Dermis microvascular lymphatic vessel endothelial cell (primary cell): ENCODE data around the gene OR2F2. TPM values are rescaled to one million over a fixed set of nuclear protein-coding genes. Genes with fewer than 3 reads are reported as not detected.

Source experiments
- DNase-seq, 2 donors: peaks; one replicate each; pipeline versions ENCODE4 v3.0.0 to v3.0.0-alpha.2; 2010; ENCODE audit warnings: low read depth in 2 of 2
- total RNA-seq: library from RNA; depleted of rRNA; stranded (reverse); fragments of >200 nt; gene quantifications from 2 replicates; pipeline ENCODE4 v1.2.1, GENCODE V29; 2014

Gene OR2F2
- total RNA-seq, 1 donor from 2014 or later: not detected

DNA sequence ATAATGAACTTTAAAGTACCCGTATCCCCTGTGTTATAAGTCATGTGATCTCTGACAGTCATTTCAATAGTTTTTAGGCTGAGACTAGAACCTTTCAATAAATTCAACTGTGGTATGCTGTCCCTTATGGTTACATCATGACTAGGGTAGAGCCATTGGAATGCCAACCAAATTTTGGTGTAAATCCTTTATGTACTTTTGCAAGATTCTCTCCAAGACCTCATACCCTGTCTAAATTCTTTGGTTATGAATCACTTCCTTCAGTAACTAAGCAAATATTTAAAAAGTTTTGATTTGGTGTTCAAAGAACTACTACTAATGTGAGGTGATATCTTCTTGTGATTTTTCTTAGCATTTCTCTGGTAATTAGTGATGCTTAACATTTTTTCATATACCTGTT is 44.3 kb downstream of the OR2F2 start:
- DNase-seq: peak in 1 of 2 donors; percentile 7

DNA sequence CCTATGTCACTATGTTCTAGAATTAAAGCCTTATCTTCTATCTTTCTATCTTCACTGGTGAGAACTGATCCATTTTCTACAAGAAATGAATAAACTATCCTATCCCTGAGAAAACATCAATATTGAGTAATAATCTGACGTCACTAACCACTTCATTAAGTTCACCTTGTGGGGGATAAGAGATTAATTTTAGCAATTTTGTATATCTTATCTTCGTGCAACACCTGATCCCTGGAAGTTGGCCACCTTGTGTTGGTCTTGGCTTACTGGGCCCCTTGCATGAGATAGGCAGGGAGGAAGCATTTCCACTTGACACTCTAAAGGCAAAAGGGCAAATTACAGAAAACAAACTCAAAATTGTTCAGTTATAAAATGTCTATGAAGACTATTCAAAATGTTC is 45.0 kb downstream of the OR2F2 start:
- no peak for DNase-seq

DNA sequence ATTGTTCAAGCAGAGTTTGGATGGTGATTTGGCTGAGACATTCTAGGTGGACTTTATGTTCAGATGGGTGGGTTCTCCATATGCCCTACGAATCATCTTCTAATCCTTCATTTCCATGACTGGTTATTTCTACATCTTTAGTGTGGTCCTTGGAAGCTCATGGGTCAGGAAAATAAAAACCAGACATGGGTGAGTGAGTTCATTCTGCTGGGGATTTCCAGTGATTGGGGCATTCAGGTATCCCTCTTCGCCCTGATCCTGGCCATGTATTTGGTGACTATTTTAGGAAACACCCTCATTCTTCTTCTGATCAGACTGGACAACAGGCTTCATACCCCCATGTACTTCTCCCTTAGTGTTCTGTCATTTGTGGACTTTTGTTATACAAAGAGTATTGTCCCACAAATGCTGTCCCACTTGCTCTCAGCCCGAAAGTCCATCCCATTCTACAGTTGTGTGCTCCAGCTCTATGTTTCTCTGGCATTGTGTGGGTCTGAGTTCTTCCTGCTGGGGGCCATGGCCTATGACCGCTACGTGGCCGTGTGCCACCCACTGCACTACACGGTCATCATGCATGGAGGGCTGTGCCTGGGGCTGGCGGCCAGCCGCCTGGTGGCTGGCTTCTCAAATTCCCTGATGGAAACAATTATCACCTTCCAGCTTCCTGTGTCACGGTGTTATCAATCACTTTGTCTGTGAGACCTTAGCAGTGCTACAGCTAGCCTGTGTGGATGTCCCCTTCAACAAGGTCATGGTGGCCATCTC is 45.9 kb downstream of the OR2F2 start:
- DNase-seq: no peak

DNA sequence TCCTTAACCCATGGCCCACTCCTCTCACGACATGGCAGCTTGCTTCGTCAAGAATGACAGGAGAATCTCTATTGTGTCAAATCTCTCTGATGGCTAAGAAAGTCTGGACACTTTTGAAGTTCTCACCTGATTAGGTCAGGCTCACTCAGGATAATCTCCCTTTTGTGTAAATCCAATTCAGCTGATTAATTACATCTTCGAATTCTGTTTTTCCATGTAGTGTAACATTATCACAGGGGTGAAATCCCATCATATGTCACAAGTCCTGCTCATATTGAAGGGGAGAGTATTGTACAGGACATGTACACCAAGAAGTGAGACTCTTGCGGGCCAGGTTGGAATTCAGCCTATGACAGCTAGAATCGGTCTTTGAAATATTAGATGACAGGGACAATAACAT is 48.9 kb downstream of the OR2F2 start:
- no peak for DNase-seq

Other genes starting within 250 kb of the OR2F2 start
- under 0.01 TPM in 2 replicates for gene CTAGE6, start 177.5 kb upstream of the OR2F2 start, total RNA-seq
- gene TCAF1, start 33.1 kb upstream of the OR2F2 start, total RNA-seq: 32.7 and 41.2 TPM in 2 replicates
- gene OR2F1, start 19.6 kb downstream of the OR2F2 start, total RNA-seq: under 0.01 TPM in 1 of 2 replicates, not detected in the other
- not detected in 2 replicates for gene OR6B1, start 65.1 kb downstream of the OR2F2 start, total RNA-seq
- not detected in 2 replicates for gene OR2A5, start 113.7 kb downstream of the OR2F2 start, total RNA-seq
- not detected in 2 replicates for gene OR2A25, start 134.6 kb downstream of the OR2F2 start, total RNA-seq
- not detected in 2 replicates for gene OR2A12, start 151.0 kb downstream of the OR2F2 start, total RNA-seq
- gene OR2A2, start 174.3 kb downstream of the OR2F2 start, total RNA-seq: not detected in 2 replicates
- gene OR2A14, start 187.9 kb downstream of the OR2F2 start, total RNA-seq: not detected in 2 replicates
- gene CTAGE4, start 248.2 kb downstream of the OR2F2 start, total RNA-seq: 0.13 TPM in 1 of 2 replicates, not detected in the other